ENCODE data around the gene PLSCR4.

GRCh38 chr3:146142757-146143156 is 108.1 kb downstream of the PLSCR4 start:
- TF ChIP-seq CTCF (IDR thresholded peaks at IDR 0.05) (no peak), POLR2A (IDR thresholded peaks at IDR 0.05) (no peak)

All from vagina (tissue), 2 donors.